Gastrocnemius medialis (tissue), 4 donors: ENCODE data around the gene RRP8.

ENCODE experiments used
- POLR2A ChIP-seq, 2 donors: fragments of 450-650 bp; IDR thresholded peaks; one replicate each; pipeline ENCODE4 v1.6.1; 2017; ENCODE audit warnings: antibody characterized with exemption in 2 of 2, mild to moderate bottlenecking in 2 of 2, moderate library complexity in 2 of 2
- TF ChIP-seq, protein P1 (sequence below), 5 experiments: fragments of 450-650 bp in 3 of 5; fragments of 200-600 bp in 2 of 5; sonication (generic) in 2 of 5; IDR thresholded peaks in 4 of 5; conservative IDR thresholded peaks in 1 of 5; 1 replicate in 4 of 5; 2 replicates in 1 of 5; pipeline ENCODE4 v1.5.1; 2016 to 2019; ENCODE audit warnings: antibody characterized with exemption in 5 of 5, mild to moderate bottlenecking in 3 of 5, moderate library complexity in 3 of 5

DNA sequence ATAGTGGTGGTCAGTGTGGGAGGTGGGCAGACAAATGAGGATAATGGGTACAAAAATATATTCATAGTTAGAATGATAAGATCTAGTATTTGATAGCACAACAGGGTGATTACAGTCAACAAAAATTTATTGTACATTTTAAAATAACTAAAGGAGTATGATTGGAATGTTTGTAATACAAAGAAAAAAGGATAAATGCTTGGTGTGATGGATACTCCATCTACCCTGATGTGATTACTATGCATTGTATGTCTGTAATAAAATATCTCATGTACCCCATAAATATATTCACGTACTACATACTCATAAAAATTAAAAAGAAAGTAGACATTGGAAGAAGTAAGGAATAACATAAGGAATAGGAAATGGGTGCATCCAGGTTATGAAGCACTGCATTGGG, 15.4 kb downstream of the RRP8 start:
- TF ChIP-seq, protein P1, sequence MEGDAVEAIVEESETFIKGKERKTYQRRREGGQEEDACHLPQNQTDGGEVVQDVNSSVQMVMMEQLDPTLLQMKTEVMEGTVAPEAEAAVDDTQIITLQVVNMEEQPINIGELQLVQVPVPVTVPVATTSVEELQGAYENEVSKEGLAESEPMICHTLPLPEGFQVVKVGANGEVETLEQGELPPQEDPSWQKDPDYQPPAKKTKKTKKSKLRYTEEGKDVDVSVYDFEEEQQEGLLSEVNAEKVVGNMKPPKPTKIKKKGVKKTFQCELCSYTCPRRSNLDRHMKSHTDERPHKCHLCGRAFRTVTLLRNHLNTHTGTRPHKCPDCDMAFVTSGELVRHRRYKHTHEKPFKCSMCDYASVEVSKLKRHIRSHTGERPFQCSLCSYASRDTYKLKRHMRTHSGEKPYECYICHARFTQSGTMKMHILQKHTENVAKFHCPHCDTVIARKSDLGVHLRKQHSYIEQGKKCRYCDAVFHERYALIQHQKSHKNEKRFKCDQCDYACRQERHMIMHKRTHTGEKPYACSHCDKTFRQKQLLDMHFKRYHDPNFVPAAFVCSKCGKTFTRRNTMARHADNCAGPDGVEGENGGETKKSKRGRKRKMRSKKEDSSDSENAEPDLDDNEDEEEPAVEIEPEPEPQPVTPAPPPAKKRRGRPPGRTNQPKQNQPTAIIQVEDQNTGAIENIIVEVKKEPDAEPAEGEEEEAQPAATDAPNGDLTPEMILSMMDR (IDR thresholded peaks at IDR 0.05 in 4 of 5, conservative IDR thresholded peaks at IDR 0.05 in 1 of 5) = no peak
- TF ChIP-seq POLR2A (IDR thresholded peaks at IDR 0.05) = no peak
